ENCODE data around the gene SERPING1.

- TF ChIP-seq REST (IDR thresholded peaks at IDR 0.05; ENCODE audit: insufficient read depth in 1 of 2, low read depth in 2 of 2, low read length in 1 of 2): no peak
- no peak for TF ChIP-seq CTCF (IDR thresholded peaks at IDR 0.05)
- TF ChIP-seq POLR2AphosphoS5 (IDR thresholded peaks at IDR 0.05; ENCODE audit: low read depth, low read length): no peak
- no peak for TF ChIP-seq SIN3A (IDR thresholded peaks at IDR 0.05; ENCODE audit: borderline replicate concordance, insufficient read depth, low read depth, low read length)
These were observed 23.4 kb upstream of the SERPING1 start for GRCh38 chr11:57574061-57574460.
